SK-N-SH (cell line): ENCODE results near the gene TFF1. TPM values are rescaled to one million over a fixed set of nuclear protein-coding genes. Genes with fewer than 3 reads are reported as not detected.

ENCODE experiments used
- CTCF ChIA-PET: fragments of 300-600, 350-600 bp; formaldehyde crosslinking; extraction: SDS; loops from one replicate; lab custom pipeline; 2021; lab: Yijun Ruan, JAX
- POLR2A ChIA-PET: fragments of 350-600 bp; sonication (Branson Sonifier 250); formaldehyde crosslinking; extraction: SDS; loops from one replicate; lab custom pipeline; 2020; ENCODE audit warnings: antibody characterized with exemption, inconsistent platforms; lab: Yijun Ruan, JAX
- DNase-seq: peaks from one replicate; pipeline ENCODE4 v3.0.0; 2012
- H2AFZ ChIP-seq: fragments of 200-600 bp; sonication (generic); 2 replicates; pipeline ENCODE4 v1.8.1; 2016; ENCODE audit warnings: antibody characterized with exemption, mild to moderate bottlenecking, low read depth
- H3F3A ChIP-seq: fragments of 200-600 bp; sonication (generic); replicated peaks from 2 replicates; pipeline ENCODE3; 2016; ENCODE audit warnings: antibody characterized with exemption, mild to moderate bottlenecking; ENCODE audit not compliant: insufficient read depth
- H3K27ac ChIP-seq, 2 experiments: fragments of 200-500 bp in 1 of 2; fragments of 200-600 bp in 1 of 2; sonication (Bioruptor generic) in 1 of 2; sonication (generic), shearing (Covaris generic) in 1 of 2; 2 replicates each; pipeline versions ENCODE4 v1.5.1 to v1.6.1; 2014 to 2016; ENCODE audit warnings: low read depth in 2 of 2, inconsistent platforms in 1 of 2, low read length in 1 of 2, mild to moderate bottlenecking in 1 of 2, mixed read lengths in 1 of 2
- H3K27me3 ChIP-seq: fragments of 200-600 bp; sonication (generic), shearing (Covaris generic); 2 replicates; pipeline ENCODE4 v1.6.1; 2016; ENCODE audit warnings: mixed run types; ENCODE audit not compliant: insufficient read depth
- H3K36me3 ChIP-seq, 2 experiments: fragments of 200-500 bp in 1 of 2; fragments of 200-600 bp in 1 of 2; sonication (Bioruptor generic) in 1 of 2; sonication (generic) in 1 of 2; replicated peaks in 1 of 2; 2 replicates each; pipeline versions ENCODE3 to v1.5.1; 2014 to 2016; ENCODE audit warnings: low read length in 1 of 2, mild to moderate bottlenecking in 1 of 2; ENCODE audit not compliant: insufficient read depth in 2 of 2, control insufficient read depth in 1 of 2
- H3K4me1 ChIP-seq, 2 experiments: fragments of 200-500 bp in 1 of 2; fragments of 200-600 bp in 1 of 2; sonication (Bioruptor generic) in 1 of 2; sonication (generic), shearing (Covaris generic) in 1 of 2; 2 replicates each; pipeline versions ENCODE4 v1.5.1 to v1.6.1; 2014 to 2016; ENCODE audit warnings: low read depth in 1 of 2, low read length in 1 of 2, mixed run types in 1 of 2; ENCODE audit not compliant: insufficient read depth in 2 of 2, control insufficient read depth in 1 of 2
- H3K4me2 ChIP-seq: fragments of 200-600 bp; sonication (generic), shearing (Covaris generic); 2 replicates; pipeline ENCODE4 v1.6.1; 2017; ENCODE audit warnings: mixed run types
- H3K4me3 ChIP-seq, 2 experiments: fragments of 200-500 bp in 1 of 2; fragments of 200-600 bp in 1 of 2; sonication (Bioruptor generic) in 1 of 2; sonication (generic), shearing (Covaris generic) in 1 of 2; 2 replicates each; pipeline versions ENCODE4 v1.5.1 to v1.8.1; 2014 to 2016; ENCODE audit warnings: low read depth in 2 of 2, inconsistent platforms in 1 of 2, low read length in 1 of 2, mild to moderate bottlenecking in 1 of 2, mixed read lengths in 1 of 2, moderate library complexity in 1 of 2
- H3K79me2 ChIP-seq: fragments of 200-600 bp; sonication (generic); 2 replicates; pipeline ENCODE4 v1.8.1; 2017; ENCODE audit warnings: mild to moderate bottlenecking; ENCODE audit not compliant: insufficient read depth
- H3K9ac ChIP-seq: fragments of 200-600 bp; sonication (generic); 2 replicates; pipeline ENCODE4 v1.6.1; 2017; ENCODE audit warnings: mixed run types
- H3K9me2 ChIP-seq: fragments of 200-600 bp; sonication (generic); 2 replicates; pipeline ENCODE4 v1.6.1; 2017; ENCODE audit warnings: mixed run types
- H3K9me3 ChIP-seq: fragments of 200-600 bp; sonication (generic); 2 replicates; pipeline ENCODE4 v1.6.1; 2017; ENCODE audit warnings: mixed run types, mild to moderate bottlenecking, moderate library complexity
- H4K20me1 ChIP-seq: fragments of 200-600 bp; sonication (generic); 2 replicates; pipeline ENCODE4 v1.6.1; 2017; ENCODE audit warnings: mild to moderate bottlenecking, mixed run types; ENCODE audit not compliant: insufficient read depth
- CHD2 ChIP-seq: fragments of 150-350 bp; IDR thresholded peaks from 2 replicates; pipeline ENCODE4 v1.6.1; 2018; ENCODE audit warnings: low read length; ENCODE audit not compliant: partially characterized antibody
- CTCF ChIP-seq: fragments of 200-600 bp; sonication (generic); IDR thresholded peaks from 2 replicates; pipeline ENCODE4 v1.6.1; 2017; ENCODE audit warnings: antibody characterized with exemption, mild to moderate bottlenecking, moderate library complexity
- GABPA ChIP-seq: IDR thresholded peaks from 2 replicates; pipeline ENCODE4 v1.4.0; 2012; ENCODE audit warnings: low read depth, mild to moderate bottlenecking
- JUND ChIP-seq: IDR thresholded peaks from 2 replicates; pipeline ENCODE4 v1.4.0; 2012
- MEF2A ChIP-seq: IDR thresholded peaks from 2 replicates; pipeline ENCODE4 v1.4.0; 2012; ENCODE audit warnings: low read depth, borderline replicate concordance
- MXI1 ChIP-seq: IDR thresholded peaks from 2 replicates; pipeline ENCODE4 v1.6.1; 2012; ENCODE audit warnings: mild to moderate bottlenecking, low read depth, low read length, improper control_type of control experiment
- NFIC ChIP-seq: IDR thresholded peaks from 2 replicates; pipeline ENCODE4 v1.4.0; 2012; ENCODE audit warnings: borderline replicate concordance
- NRF1 ChIP-seq: IDR thresholded peaks from 2 replicates; pipeline ENCODE4 v1.6.1; 2012; ENCODE audit warnings: low read depth, mild to moderate bottlenecking, low read length
- PBX3 ChIP-seq: IDR thresholded peaks from 2 replicates; pipeline ENCODE4; 2012
- POLR2AphosphoS5 ChIP-seq: IDR thresholded peaks from 2 replicates; pipeline ENCODE4 v1.6.1; 2012; ENCODE audit warnings: low read depth, low read length
- RCOR1 ChIP-seq: fragments of 150-350 bp; IDR thresholded peaks from 2 replicates; pipeline ENCODE4 v1.6.1; 2017; ENCODE audit warnings: antibody characterized with exemption, low read length
- REST ChIP-seq: IDR thresholded peaks from 2 replicates; pipeline ENCODE4 v1.6.1; 2012; ENCODE audit warnings: mild to moderate bottlenecking, low read depth, low read length, moderate library complexity
- RXRA ChIP-seq: IDR thresholded peaks from 2 replicates; pipeline ENCODE4 v1.4.0; 2012; ENCODE audit warnings: low read depth, mild to moderate bottlenecking, borderline replicate concordance
- TAF1 ChIP-seq: IDR thresholded peaks from 2 replicates; pipeline ENCODE4 v1.6.1; 2012; ENCODE audit warnings: low read depth, mild to moderate bottlenecking, low read length, moderate library complexity, borderline replicate concordance
- TEAD4 ChIP-seq: IDR thresholded peaks from 2 replicates; pipeline ENCODE4 v1.4.0; 2012; ENCODE audit warnings: mild to moderate bottlenecking, borderline replicate concordance; ENCODE audit not compliant: insufficient read depth
- USF2 ChIP-seq: fragments of 150-350 bp; IDR thresholded peaks from 2 replicates; pipeline ENCODE4 v1.6.1; 2017; ENCODE audit warnings: antibody characterized with exemption, low read length, low read depth, borderline replicate concordance
- YY1 ChIP-seq: IDR thresholded peaks from 2 replicates; pipeline ENCODE4 v1.4.0; 2012; ENCODE audit warnings: low read depth, mild to moderate bottlenecking
- ZBTB33 ChIP-seq: IDR thresholded peaks from 2 replicates; pipeline ENCODE4 v1.4.0; 2012; ENCODE audit warnings: low read depth, borderline replicate concordance
- WGBS: methylation state at CpG from one replicate; pipeline ENCODE4 v1.1.6; 2017; ENCODE audit warnings: low lambda C conversion rate; 5-methylcytosine and 5-hydroxymethylcytosine counted together
- polyA plus RNA-seq, 3 experiments: library from polyadenylated mRNA; depleted of rRNA; stranded (reverse); fragments of >200 nt; gene quantifications; 2 replicates each; pipeline ENCODE4 v1.2.3, GENCODE V29; 2012

Gene TFF1
- not detected in 2 replicates for polyA plus RNA-seq (2012; rRNA removed)
- not detected in 2 replicates for polyA plus RNA-seq (2012; cell fraction: cytosol; rRNA removed)
- polyA plus RNA-seq (2012; cell fraction: nucleus; rRNA removed): 0.19 TPM in 1 of 2 replicates, not detected in the other

DNA sequence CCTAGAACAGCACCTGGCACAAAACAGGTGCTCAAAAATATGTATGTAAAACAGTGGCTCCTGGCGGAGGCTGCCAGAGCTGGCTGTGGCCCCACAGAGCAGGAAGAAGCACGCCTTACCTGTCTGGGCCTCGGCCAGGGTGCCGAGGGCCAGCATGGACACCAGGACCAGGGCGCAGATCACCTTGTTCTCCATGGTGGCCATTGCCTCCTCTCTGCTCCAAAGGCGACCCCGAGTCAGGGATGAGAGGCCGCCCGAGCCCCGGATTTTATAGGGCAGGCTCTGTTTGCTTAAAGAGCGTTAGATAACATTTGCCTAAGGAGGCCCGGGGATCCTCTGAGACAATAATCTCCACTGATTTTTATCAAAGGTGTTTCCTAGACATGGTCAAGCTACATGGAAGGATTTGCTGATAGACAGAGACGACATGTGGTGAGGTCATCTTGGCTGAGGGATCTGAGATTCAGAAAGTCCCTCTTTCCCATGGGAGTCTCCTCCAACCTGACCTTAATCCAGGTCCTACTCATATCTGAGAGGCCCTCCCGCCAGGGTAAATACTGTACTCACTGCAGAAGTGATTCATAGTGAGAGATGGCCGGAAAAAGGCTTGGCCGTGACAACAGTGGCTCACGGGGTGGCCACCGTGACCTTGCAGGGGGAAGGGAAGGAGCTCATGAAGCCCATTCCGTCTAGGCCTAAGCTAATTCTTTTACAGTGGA is at the start of gene TFF1:
Gene TFF1 (minus strand): TSS at position 244 of the 719 bp plus-strand sequence. CDS start 40 bp downstream, at position 204.
- Histone ChIP-seq H3F3A (no peaks in the 10 kb centered on the region), H3K27ac (no peak within 1 kb of the TSS)
- no peak for TF ChIP-seq USF2
- TF ChIP-seq JUND: no peak
- no peak for TF ChIP-seq MXI1
- TF ChIP-seq TEAD4: no peak
- TF ChIP-seq CTCF: no peak
- no peak for TF ChIP-seq RXRA
- no peak for TF ChIP-seq NRF1
- no peak for TF ChIP-seq MEF2A
- no peak for TF ChIP-seq RCOR1
- TF ChIP-seq CHD2: no peak
- no peak for TF ChIP-seq REST
- no peak for TF ChIP-seq PBX3
- no peak for TF ChIP-seq ZBTB33
- no peak for TF ChIP-seq GABPA
- no peak for TF ChIP-seq NFIC
- no peak for TF ChIP-seq YY1
- no peak for TF ChIP-seq POLR2AphosphoS5
- TF ChIP-seq TAF1: no peak
- TF ChIP-seq, all 33 proteins: peak for 0
- no peak within 1 kb of the TSS for H3K9ac ChIP-seq
- H3K4me2 ChIP-seq: no peak within 1 kb of the TSS
- POLR2A ChIA-PET: no interaction called here
- H4K20me1 ChIP-seq: no peaks in the 10 kb centered on the region
- CTCF ChIA-PET: no interaction called here
- no peak within 1 kb of the TSS for H2AFZ ChIP-seq
- no peaks in the 10 kb centered on the region for H3K9me3 ChIP-seq
- H3K36me3 ChIP-seq: no peaks in the 10 kb centered on the region
- no peaks in the 10 kb centered on the region for H3K27me3 ChIP-seq
- H3K4me3 ChIP-seq: no peak within 1 kb of the TSS
- DNase-seq: no peak
- H3K4me1 ChIP-seq: no peaks in the 10 kb centered on the region
- H3K9me2 ChIP-seq: no peaks in the 10 kb centered on the region
- H3K79me2 ChIP-seq: no peaks in the 10 kb centered on the region
- WGBS: 48% methylated on average over 10 of the region's 19 CpGs
